ENCODE measurements around the gene MAP3K1.
"Not testable (repeated sequence)": the region's sequence is repeated elsewhere in the genome, so short reads cannot be mapped to it uniquely, and the experiment has no call there.

MAP3K1 gene

GRCh38 chr5:56814963-56815657, at the start of gene MAP3K1:
Gene MAP3K1 (plus strand): TSS chr5:56815549. CDS start chr5:56815574, 25 bp downstream.
- DNase-seq = peak; percentile 89

- DNase-seq = no peak
Measured at GRCh38 chr5:56766926-56767325, 48.4 kb upstream of the MAP3K1 start.

DNA sequence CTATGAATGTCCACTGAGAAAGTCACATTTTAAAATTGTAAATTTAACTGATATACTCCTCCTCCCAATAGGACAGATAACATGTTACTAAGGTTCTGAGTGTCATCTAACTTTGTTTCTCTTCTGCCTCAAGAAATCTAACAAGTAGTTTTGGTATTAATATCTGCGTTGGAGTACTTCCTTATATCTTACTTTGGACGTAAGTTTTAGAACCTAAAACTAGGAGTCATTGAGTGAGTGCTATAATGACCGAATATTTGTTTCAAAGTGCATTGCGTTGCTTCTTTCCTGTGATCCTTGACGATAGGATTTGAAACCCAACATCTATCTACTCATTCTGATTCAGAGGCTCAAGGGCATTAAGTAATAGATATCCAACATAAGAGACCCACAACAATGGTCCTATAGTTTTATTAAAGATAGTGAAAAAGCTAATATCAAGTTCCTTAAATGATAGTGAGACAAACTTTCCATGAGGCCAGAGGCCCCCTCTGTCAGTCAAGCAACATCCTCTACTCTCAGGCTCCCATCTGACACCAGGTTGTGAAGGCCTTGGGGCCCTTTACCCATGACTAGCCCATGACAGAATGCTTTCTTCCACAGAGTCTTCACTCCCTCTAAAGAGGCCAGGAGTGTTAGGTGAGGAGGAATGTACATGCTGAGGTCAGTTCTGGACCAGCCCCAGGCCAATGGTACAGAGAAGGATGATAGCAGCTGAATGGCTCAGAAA, 45.3 kb upstream of the MAP3K1 start:
- no peak for DNase-seq

- DNase-seq = no peak
Measured at GRCh38 chr5:56772767-56773166, 42.6 kb upstream of the MAP3K1 start.

GRCh38 chr5:56774957-56775356, 40.4 kb upstream of the MAP3K1 start:
- DNase-seq = no peak

DNA sequence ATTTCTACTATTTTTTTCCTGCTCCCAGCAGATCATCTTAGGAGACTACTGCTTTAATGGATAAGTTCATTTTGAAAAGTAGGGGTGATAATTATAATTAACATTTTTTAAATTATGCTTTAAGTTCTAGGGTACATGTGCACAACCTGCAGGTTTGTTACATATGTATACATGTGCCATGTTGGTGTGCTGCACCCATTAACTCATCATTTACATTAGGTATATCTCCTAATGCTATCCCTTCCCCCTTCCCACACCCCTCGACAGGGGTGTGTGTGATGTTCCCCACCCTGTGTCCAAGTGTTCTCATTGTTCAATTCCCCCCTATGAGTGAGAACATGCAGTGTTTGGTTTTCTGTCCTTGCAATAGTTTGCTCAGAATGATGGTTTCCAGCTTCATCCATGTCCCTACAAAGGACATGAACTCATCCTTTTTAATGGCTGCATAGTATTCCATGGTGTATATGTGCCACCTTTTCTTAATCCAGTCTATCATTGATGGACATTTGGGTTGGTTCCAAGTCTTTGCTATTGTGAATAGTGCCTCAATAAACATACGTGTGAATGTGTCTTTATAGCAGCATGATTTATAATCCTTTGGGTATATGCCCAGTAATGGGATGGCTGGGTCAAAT, 39.0 kb upstream of the MAP3K1 start:
- DNase-seq = not testable (repeated sequence)

GRCh38 chr5:56783261-56783660, 32.1 kb upstream of the MAP3K1 start:
- DNase-seq = no peak

- DNase-seq = no peak
Measured at GRCh38 chr5:56786346-56786745, 29.0 kb upstream of the MAP3K1 start.

DNA sequence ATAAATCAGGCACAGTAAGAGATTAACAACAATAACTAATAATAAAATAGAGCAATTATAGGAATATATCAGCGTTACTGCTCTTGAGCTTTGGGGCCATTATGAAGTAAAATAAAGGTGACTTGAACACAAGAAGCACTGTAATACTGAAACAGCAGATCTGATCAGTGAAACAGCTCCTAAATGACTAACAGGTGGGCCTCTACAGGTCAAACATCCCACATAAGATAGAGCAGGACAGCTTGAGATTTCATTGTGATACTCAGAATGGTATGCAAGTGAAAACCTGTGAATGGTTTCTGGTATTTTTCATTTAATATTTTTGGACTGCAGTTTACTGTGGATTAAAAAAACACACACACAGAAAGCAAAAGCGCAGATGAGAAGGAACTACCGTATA, 24.0 kb upstream of the MAP3K1 start:
- no peak for DNase-seq

- DNase-seq = no peak
Measured at GRCh38 chr5:56798521-56798920, 16.8 kb upstream of the MAP3K1 start.

GRCh38 chr5:56800186-56800585, 15.2 kb upstream of the MAP3K1 start:
- DNase-seq = no peak

DNA sequence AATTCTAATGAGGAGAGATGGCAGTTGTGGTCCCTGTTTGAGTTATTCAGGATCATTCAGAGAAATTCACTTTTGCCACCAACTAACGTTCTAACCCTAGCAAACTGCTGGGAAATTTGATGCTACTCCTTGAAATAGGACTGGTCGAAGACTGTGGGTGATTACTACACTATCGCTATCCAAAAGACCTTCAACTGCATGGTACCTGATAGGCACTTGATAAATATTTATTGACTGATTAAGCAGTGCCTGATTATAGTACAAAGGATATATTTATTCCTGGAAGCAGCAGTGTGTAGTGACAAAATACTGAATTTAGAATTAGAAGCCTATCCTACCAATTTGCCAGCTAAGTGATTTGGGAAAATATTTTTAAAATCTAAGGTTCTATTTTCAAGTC, 14.1 kb upstream of the MAP3K1 start:
- DNase-seq = no peak

DNA sequence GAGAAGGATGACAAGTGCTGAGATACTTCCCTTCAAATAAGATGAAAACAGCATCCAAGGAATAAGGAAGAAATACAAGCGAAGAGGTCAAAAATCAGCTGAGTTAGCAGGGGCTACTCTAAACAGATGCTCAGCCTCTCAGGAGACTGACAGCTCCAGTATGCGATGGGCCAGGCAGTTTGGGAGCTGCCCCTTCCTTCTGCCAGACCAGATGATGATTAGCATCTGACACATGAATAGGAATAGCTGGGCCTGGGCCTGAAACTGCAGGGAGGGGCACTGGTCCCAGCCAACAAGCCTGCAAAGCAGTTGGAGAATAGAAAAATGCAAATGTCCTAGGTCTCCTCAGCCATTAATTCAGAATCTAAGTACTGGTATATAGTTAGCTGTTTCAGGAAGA, 13.1 kb upstream of the MAP3K1 start:
- no peak for DNase-seq

- no peak for DNase-seq
Measured at GRCh38 chr5:56803025-56803424, 12.3 kb upstream of the MAP3K1 start.

GRCh38 chr5:56803894-56804293, 11.5 kb upstream of the MAP3K1 start:
- DNase-seq = no peak

DNA sequence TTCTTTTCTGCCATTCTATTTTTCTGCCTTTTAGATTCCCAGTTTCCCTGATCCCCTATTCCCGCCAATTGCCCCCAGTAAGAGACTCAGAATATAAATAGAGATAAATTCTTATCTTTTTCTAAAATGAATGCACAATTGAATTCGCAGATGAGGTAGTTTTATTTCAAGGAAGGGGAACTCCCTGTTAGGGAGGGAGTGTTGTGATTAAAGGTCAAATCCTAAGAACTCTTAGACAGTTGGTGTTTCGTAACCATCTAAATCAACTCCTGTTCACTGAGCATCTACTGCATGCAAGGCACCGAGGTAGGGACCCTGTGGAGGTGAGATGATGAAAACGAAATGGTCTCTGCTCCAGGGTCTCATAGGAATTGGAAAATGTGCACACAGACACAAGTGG, 7.7 kb upstream of the MAP3K1 start:
- DNase-seq = no peak

DNA sequence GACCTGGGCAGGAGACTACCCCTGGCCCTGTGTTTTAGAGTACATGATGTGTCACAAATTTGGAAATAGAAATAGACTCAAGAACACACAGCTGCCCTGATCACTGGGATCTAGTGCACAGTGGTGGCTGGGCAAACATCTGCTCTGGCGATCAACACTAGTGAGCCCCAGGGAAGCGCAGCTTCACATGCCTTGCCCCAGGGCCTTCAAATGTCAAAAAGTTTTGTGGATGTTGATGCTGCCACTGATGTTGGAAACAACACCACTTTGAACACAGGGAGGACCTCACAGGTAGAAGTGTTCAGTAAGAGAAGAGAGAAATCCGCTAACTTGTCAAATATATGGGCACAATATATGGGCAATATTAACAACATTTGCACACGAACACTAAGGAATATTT, 7.1 kb upstream of the MAP3K1 start:
- no peak for DNase-seq

GRCh38 chr5:56810826-56811225, 4.5 kb upstream of the MAP3K1 start:
- no peak for DNase-seq

DNA sequence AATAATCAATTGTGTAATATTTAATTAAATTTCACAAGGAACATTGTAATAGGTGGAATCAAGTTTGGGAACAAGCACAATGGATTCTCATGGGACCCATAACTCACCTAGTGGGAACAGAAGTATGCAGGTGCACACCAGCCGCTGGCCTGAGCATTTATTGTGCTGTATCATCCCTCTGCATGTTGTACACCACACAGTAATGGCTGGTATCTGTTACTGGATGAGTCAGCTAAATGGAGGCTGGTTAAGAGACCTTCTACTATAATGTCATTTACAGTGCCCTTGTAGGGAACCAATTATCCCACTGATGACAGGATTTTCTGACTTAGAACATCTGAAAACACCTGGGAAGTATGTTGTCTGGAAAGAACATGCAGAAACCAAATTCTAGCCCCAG, 3.2 kb upstream of the MAP3K1 start:
- DNase-seq = no peak

DNA sequence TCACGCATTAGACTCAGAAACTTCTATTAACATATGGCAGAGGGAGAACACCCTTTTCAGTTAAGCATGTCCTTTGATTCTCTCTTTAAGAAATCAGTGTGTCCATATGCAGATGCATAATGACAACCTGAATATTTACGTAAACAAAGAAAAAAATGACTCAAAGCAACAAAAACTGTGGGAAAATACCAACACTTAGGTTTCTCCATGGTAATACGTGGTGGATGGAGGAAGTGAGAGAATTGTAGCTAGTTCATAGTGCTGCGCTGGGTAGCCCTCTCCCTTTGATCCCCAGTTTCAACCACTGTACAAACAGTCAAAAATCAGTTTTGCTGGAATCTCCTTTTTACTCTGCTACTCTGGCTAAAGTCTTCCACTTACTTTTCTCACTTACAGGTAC, 2.0 kb upstream of the MAP3K1 start:
- DNase-seq = no peak

- DNase-seq = peak; percentile 60
Measured at GRCh38 chr5:56814361-56814962, 887 bp upstream of the MAP3K1 start.

DNA sequence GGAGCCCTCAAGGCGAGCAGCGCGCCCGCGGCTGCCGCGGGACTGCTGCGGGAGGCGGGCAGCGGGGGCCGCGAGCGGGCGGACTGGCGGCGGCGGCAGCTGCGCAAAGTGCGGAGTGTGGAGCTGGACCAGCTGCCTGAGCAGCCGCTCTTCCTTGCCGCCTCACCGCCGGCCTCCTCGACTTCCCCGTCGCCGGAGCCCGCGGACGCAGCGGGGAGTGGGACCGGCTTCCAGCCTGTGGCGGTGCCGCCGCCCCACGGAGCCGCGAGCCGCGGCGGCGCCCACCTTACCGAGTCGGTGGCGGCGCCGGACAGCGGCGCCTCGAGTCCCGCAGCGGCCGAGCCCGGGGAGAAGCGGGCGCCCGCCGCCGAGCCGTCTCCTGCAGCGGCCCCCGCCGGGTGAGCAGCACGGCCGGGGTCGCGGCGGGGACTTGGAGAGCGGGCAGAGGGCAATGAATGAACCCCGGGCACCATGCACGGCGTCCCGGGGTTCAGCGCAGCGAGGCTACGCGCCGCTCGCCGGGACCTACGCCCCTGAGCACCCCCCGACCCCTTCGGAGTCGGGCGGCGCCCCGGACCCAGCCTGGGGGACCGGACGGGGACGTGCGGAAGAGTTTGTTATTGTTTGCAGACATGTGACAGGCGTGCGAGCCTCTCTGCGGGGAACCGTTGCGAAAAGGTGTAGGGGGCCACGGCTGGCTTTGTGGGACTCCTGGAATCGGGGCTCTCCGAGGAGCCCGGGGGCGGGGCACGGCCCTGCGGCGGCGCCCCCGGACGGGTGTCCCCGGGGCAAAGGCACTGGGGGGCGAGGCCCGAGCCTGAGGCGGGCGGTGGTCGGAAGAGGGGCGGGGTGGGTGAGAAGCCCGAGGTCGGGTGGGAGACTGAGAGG, 553 bp downstream of the MAP3K1 start:
- peak; percentile 57 for DNase-seq
